Left lung (tissue), 10 donors: ENCODE results near the gene RICTOR. TPM values are rescaled to one million over a fixed set of nuclear protein-coding genes. Genes with fewer than 3 reads are reported as not detected.

Experiments used
- ATAC-seq: fragments of 200-7000 bp; cut with Tn5 transposase; one replicate; pipeline ENCODE4 v1.9.1; 2020; ENCODE audit warnings: moderate library complexity
- DNase-seq, 4 donors: peaks; one replicate each; pipeline ENCODE4 v3.0.0-alpha.2; 2013 to 2020
- H3K27ac ChIP-seq, 2 donors: fragments of 200-600 bp; sonication (generic) in 1 of 2; one replicate each; pipeline versions ENCODE4 v1.5.0 to v1.8.0; 2020 to 2021
- H3K27me3 ChIP-seq, 2 donors: fragments of 200-600 bp; sonication (generic) in 1 of 2; one replicate each; pipeline versions ENCODE4 v1.5.0 to v1.8.0; 2020 to 2021
- H3K36me3 ChIP-seq, 2 donors: fragments of 200-600 bp; sonication (generic) in 1 of 2; one replicate each; pipeline versions ENCODE4 v1.5.0 to v1.8.0; 2020 to 2021
- H3K4me1 ChIP-seq, 2 donors: fragments of 200-600 bp; one replicate each; pipeline ENCODE4 v1.8.0; 2021
- H3K4me3 ChIP-seq, 2 donors: fragments of 200-600 bp; sonication (generic) in 1 of 2; one replicate each; pipeline versions ENCODE4 v1.5.0 to v1.8.0; 2020 to 2021; ENCODE audit warnings: mild to moderate bottlenecking in 1 of 2
- H3K9me3 ChIP-seq, 2 donors: fragments of 200-600 bp; sonication (generic) in 1 of 2; one replicate each; pipeline versions ENCODE4 v1.5.0 to v1.8.0; 2020 to 2021
- CTCF ChIP-seq, 2 donors: fragments of 200-600 bp; sonication (generic) in 1 of 2; IDR thresholded peaks; one replicate each; pipeline versions ENCODE4 v1.5.0 to v1.8.0; 2021; ENCODE audit warnings: antibody characterized with exemption in 2 of 2
- intact Hi-C, 2 donors: fragments of 100-400 bp; cut with DNase I; formaldehyde crosslinking; loops; one replicate each; pipeline versions ENCODE4 v1.11.2 to v1.14.2; 2022
- polyA plus RNA-seq, 6 donors: library from polyadenylated mRNA; unstranded; fragments of 120-200 nt; gene quantifications; one replicate each; pipeline ENCODE4 v1.2.1, GENCODE V29; 2013; ENCODE audit not compliant: insufficient read length in 6 of 6
- total RNA-seq, 2 donors: library from RNA; stranded (reverse); fragmentation: NEBNext Ultra II Directional; extraction: Animal tissue kit (Norgen Biotek cat#: 25700); gene quantifications; one replicate each; pipeline ENCODE4 v1.2.1, GENCODE V29; 2021
- donor health status: DM: no; HTN: yes; CAD: no.
- donor health status: DM: no; HTN: no; CAD: no.

The RICTOR gene
- total and polyA plus RNA-seq, 8 donors = 28.2 to 37.5 (median 31.9) TPM

GRCh38 chr5:38968665-38969064 is 105.5 kb downstream of the RICTOR start:
- intact Hi-C loops = no loop called here
- peaks cover 0 to 51% of the 10 kb centered on the region in 2 donors for H3K36me3 ChIP-seq
- ATAC-seq (no peak), DNase-seq (no peak)
- no peak overlapping the region for H3K27ac ChIP-seq
- H3K4me3 ChIP-seq = no peak overlapping the region
- no peaks in the 10 kb centered on the region for H3K4me1 ChIP-seq
- H3K27me3 ChIP-seq = no peaks in the 10 kb centered on the region
- TF ChIP-seq CTCF (IDR thresholded peaks at IDR 0.05) = no peak
- no peaks in the 10 kb centered on the region for H3K9me3 ChIP-seq

GRCh38 chr5:38961691-38962090 is 112.5 kb downstream of the RICTOR start:
- TF ChIP-seq CTCF (IDR thresholded peaks at IDR 0.05) = no peak
- Histone ChIP-seq H3K4me1 (no peaks in the 10 kb centered on the region), H3K27me3 (no peaks in the 10 kb centered on the region), H3K36me3 (peaks cover 5 to 88% of the 10 kb centered on the region in 2 donors), H3K9me3 (no peaks in the 10 kb centered on the region), H3K4me3 (no peak overlapping the region), H3K27ac (no peak overlapping the region)
- DNase-seq (no peak), ATAC-seq (no peak)
- intact Hi-C loops = no loop called here

- Histone ChIP-seq H3K9me3 (no peaks in the 10 kb centered on the region), H3K27ac (no peak overlapping the region), H3K36me3 (peaks cover 0 to 96% of the 10 kb centered on the region in 2 donors), H3K27me3 (no peaks in the 10 kb centered on the region), H3K4me3 (no peak overlapping the region), H3K4me1 (no peaks in the 10 kb centered on the region)
- intact Hi-C loops = no loop called here
- DNase-seq = no peak
- ATAC-seq = no peak
- TF ChIP-seq CTCF (IDR thresholded peaks at IDR 0.05) = no peak
Observed at GRCh38 chr5:38953426-38954012, 120.7 kb downstream of the RICTOR start.

GRCh38 chr5:38948501-38948900 is 125.7 kb downstream of the RICTOR start:
- peaks cover 0 to 98% of the 10 kb centered on the region in 2 donors for H3K36me3 ChIP-seq
- no peaks in the 10 kb centered on the region for H3K27me3 ChIP-seq
- ATAC-seq (no peak), DNase-seq (no peak)
- no peak overlapping the region for H3K4me3 ChIP-seq
- intact Hi-C loops = no loop called here
- no peaks in the 10 kb centered on the region for H3K9me3 ChIP-seq
- no peak for TF ChIP-seq CTCF (IDR thresholded peaks at IDR 0.05)
- H3K4me1 ChIP-seq = no peaks in the 10 kb centered on the region
- H3K27ac ChIP-seq = no peak overlapping the region

GRCh38 chr5:38944282-38944681 is 129.9 kb downstream of the RICTOR start:
- TF ChIP-seq CTCF (IDR thresholded peaks at IDR 0.05) = no peak
- H3K4me1 ChIP-seq = no peaks in the 10 kb centered on the region
- H3K27me3 ChIP-seq = no peaks in the 10 kb centered on the region
- no peak overlapping the region for H3K27ac ChIP-seq
- no peak for DNase-seq
- peak; percentile 54 for ATAC-seq
- no peaks in the 10 kb centered on the region for H3K9me3 ChIP-seq
- intact Hi-C loops = no loop called here
- H3K4me3 ChIP-seq = no peak overlapping the region
- peaks cover 0 to 87% of the 10 kb centered on the region in 2 donors for H3K36me3 ChIP-seq
